Chondrocyte (in vitro differentiated cells): ENCODE data around the gene ISY1. TPM values are rescaled to one million over a fixed set of nuclear protein-coding genes. Genes with fewer than 3 reads are reported as not detected.
A peak's percentile ranks its signal among the peaks of the same experiment; 100 is the strongest.

Experiments
- DNase-seq: peaks from one replicate; pipeline ENCODE4 v3.0.0; 2021; ENCODE audit warnings: mixed read lengths, low spot score
- H3K27ac Mint-ChIP-seq: one replicate; pipeline ENCODE4 v1.8.0; 2021; ENCODE audit warnings: mild to moderate bottlenecking, moderate library complexity, mixed read lengths; ENCODE audit not compliant: unreplicated experiment
- H3K27me3 Mint-ChIP-seq: 2 replicates; pipeline ENCODE4 v1.8.0; 2021; ENCODE audit warnings: low read depth, mixed read lengths
- H3K36me3 Mint-ChIP-seq: 2 replicates; pipeline ENCODE4 v1.8.0; 2021; ENCODE audit warnings: low read depth, mixed read lengths
- H3K4me1 Mint-ChIP-seq: 2 replicates; pipeline ENCODE4 v1.8.0; 2021; ENCODE audit warnings: low read depth, mild to moderate bottlenecking, mixed read lengths
- H3K4me3 Mint-ChIP-seq: one replicate; pipeline ENCODE4 v1.8.0; 2021; ENCODE audit warnings: mild to moderate bottlenecking, moderate library complexity, mixed read lengths; ENCODE audit not compliant: unreplicated experiment
- H3K9me3 Mint-ChIP-seq: 2 replicates; pipeline ENCODE4 v1.8.0; 2021; ENCODE audit warnings: low read depth, mixed read lengths
- CTCF ChIP-seq: fragments of 200-600 bp; sonication (generic); IDR thresholded peaks from 2 replicates; pipeline ENCODE4 v1.5.0; 2021; ENCODE audit warnings: antibody characterized with exemption, mild to moderate bottlenecking, moderate library complexity
- total RNA-seq: library from RNA; stranded (reverse); gene quantifications from 3 replicates; pipeline ENCODE4 v1.2.1, GENCODE V29; 2021

Gene ISY1
- total RNA-seq, 1 donor from 2014 or later, result 31.3 TPM

DNA sequence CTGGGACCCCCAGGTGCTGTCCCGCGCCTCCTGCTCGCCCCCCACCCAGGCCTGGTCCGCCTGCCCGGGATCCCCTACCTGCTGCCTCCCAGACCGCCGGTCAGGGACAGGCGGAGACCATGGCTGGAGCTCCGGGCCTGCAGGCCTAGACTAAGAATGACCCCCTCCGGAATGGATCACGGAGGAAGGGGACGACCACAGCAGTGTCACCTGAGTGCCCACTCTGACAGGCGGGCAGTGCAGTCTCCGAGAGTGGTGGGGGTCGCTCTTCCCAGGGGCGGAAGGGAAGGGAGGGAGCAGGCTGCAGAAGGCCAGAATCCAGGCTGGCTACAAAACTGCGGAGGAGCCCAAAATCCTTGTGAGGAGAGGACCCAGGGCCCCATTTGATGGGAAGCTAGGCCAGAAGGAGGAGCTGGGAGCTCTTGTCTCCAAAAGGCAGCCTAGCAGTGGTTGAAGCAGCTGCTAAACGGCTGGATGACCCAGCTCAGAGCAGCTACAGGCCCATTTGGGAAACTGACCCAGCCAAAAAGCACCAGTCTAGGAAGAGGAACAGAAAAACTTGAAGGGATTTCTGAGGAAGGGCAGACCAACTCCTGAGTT, 38.4 kb downstream of the ISY1 start:
- no peak for DNase-seq
- no peak for TF ChIP-seq CTCF
- Mint-ChIP-seq H3K4me3 (peak overlapping the region; percentile 69), H3K9me3 (no peaks in the 10 kb centered on the region), H3K27me3 (no peaks in the 10 kb centered on the region), H3K4me1 (peaks cover 28% of the 10 kb centered on the region), H3K27ac (peak overlapping the region; percentile 74), H3K36me3 (peaks cover 4% of the 10 kb centered on the region)

GRCh38 chr3:129121792-129122411, 39.0 kb downstream of the ISY1 start, which contains the start of gene RAB43:
RAB43 (minus strand) TSS chr3:129121804; CDS start chr3:129121489, 315 bp downstream.
- Mint-ChIP-seq H3K27ac (peak within 1 kb of the TSS; percentile 92), H3K36me3 (peaks cover 4% of the 10 kb centered on the region), H3K27me3 (no peaks in the 10 kb centered on the region), H3K4me3 (peak within 1 kb of the TSS; percentile 84), H3K9me3 (no peaks in the 10 kb centered on the region), H3K4me1 (peaks cover 32% of the 10 kb centered on the region)
- peak; percentile 94 for DNase-seq
- no peak for TF ChIP-seq CTCF

DNA sequence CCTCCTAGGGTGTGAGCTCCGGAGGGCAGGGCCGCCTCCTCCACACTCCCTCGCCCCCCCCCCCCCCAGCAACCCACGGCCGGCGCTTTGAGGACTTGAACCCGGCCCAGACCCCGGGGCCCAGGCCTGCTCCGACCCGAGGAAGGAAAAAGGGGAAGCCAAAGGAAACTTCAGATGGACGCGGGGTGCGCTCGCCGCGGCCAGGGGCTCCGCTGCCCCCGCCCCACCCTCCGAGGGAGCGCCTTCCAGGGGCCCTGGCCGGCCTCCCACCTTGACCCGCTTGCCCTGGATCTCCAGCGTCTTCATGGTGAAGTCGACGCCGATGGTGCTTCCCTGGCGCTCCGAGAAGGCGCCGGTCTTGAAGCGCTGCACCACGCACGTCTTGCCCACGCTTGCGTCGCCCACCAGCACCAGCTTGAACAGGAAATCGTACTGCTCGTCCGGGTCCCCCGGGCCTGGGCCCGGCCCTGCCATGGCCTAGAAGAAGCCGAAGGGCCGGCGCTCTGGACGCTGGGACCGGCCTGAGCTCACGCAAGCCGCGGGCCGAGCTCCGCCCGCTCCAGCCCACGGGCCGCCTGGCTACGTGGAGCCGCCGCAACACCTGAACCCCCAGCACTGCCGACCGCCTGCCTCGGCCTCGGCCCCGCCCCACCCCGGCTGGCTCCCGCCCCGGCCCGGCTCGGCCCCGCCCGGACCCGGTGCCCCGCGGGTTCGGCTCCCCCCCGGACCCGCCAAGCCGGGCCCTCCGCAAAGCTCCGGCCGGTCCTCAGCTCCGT, 39.7 kb downstream of the ISY1 start:
- H3K36me3 Mint-ChIP-seq, result peaks cover 4% of the 10 kb centered on the region
- H3K4me1 Mint-ChIP-seq, result peaks cover 38% of the 10 kb centered on the region
- H3K27me3 Mint-ChIP-seq, result no peaks in the 10 kb centered on the region
- H3K4me3 Mint-ChIP-seq, result peak overlapping the region; percentile 84
- no peaks in the 10 kb centered on the region for H3K9me3 Mint-ChIP-seq
- TF ChIP-seq CTCF, result no peak
- no peak for DNase-seq
- peak overlapping the region; percentile 92 for H3K27ac Mint-ChIP-seq

DNA sequence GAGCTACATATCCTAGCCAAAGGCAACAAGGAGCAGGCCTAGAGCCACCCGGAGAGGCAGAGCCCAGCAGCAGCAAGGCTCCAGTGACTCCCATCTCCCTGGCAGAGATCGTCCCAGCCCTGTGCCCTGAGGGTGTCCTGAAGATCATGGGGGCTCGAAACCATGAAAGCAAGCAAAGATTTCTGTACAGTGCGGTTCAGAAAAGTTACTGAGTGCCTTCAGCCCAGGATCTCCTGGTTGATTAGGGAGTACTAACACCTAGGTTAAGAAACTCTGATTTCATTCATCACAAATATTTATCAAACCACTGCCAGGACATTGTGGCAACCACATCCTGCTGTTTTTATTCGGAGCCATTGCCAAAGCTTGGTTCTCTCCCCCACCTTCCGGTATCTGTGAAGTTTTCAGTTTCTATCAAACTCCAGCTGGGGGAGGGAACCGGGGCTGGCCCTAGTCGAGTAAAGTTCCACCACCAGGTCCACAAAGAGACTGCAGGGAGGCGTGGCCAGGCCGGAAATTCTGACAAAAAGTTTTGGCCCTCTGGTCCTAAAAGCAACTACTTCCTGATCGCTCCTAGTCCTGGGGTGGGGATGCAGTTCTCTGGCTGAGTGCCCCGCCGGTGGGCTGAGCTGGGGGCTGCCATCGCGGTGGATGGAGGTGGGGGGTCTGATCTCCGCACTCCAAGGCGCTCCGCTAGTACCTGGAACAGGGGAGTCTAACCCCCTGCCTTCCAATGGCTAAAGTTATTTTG, 40.4 kb downstream of the ISY1 start:
- Mint-ChIP-seq H3K9me3 (no peaks in the 10 kb centered on the region), H3K27ac (peak overlapping the region; percentile 92), H3K36me3 (peaks cover 4% of the 10 kb centered on the region), H3K4me1 (peaks cover 43% of the 10 kb centered on the region), H3K27me3 (no peaks in the 10 kb centered on the region), H3K4me3 (peak overlapping the region; percentile 84)
- no peak for DNase-seq
- peak; percentile 68 for TF ChIP-seq CTCF
